ENCODE results near the gene FER.

FER gene

GRCh38 chr5:109225716-109226625, 478.3 kb downstream of the FER start:
- Histone ChIP-seq H3K27me3 (no peaks in the 10 kb centered on the region), H3K36me3 (no peaks in the 10 kb centered on the region), H3K4me1 (peaks cover 2% of the 10 kb centered on the region; the same call in 1 of the 2 replicates), H3K4me3 (ENCODE audit: low read depth, low read length) (no peak overlapping the region), H3K9me3 (no peaks in the 10 kb centered on the region)
- DNase-seq = no peak
- TF ChIP-seq CTCF (IDR thresholded peaks at IDR 0.05; ENCODE audit: low read depth, low read length) = no peak

GRCh38 chr5:109230369-109230768, 482.7 kb downstream of the FER start:
- Histone ChIP-seq H3K4me1 (no peaks in the 10 kb centered on the region), H3K27me3 (no peaks in the 10 kb centered on the region), H3K4me3 (ENCODE audit: low read depth, low read length) (no peak overlapping the region), H3K36me3 (no peaks in the 10 kb centered on the region), H3K9me3 (no peaks in the 10 kb centered on the region)
- TF ChIP-seq CTCF (IDR thresholded peaks at IDR 0.05; ENCODE audit: low read depth, low read length) = no peak
- no peak for DNase-seq

- no peak overlapping the region for H3K4me3 ChIP-seq (ENCODE audit: low read depth, low read length)
- no peaks in the 10 kb centered on the region for H3K27me3 ChIP-seq
- H3K36me3 ChIP-seq = no peaks in the 10 kb centered on the region
- DNase-seq = no peak
- H3K9me3 ChIP-seq = no peaks in the 10 kb centered on the region
- no peaks in the 10 kb centered on the region for H3K4me1 ChIP-seq
- TF ChIP-seq CTCF (IDR thresholded peaks at IDR 0.05; ENCODE audit: low read depth, low read length) = no peak
Measured at GRCh38 chr5:109231331-109231730, 483.6 kb downstream of the FER start.

- no peaks in the 10 kb centered on the region for H3K36me3 ChIP-seq
- no peaks in the 10 kb centered on the region for H3K9me3 ChIP-seq
- DNase-seq = no peak
- H3K4me1 ChIP-seq = no peaks in the 10 kb centered on the region
- no peaks in the 10 kb centered on the region for H3K27me3 ChIP-seq
- TF ChIP-seq CTCF (IDR thresholded peaks at IDR 0.05; ENCODE audit: low read depth, low read length) = no peak
- H3K4me3 ChIP-seq (ENCODE audit: low read depth, low read length) = no peak overlapping the region
Measured at GRCh38 chr5:109234381-109234780, 486.7 kb downstream of the FER start.

- no peaks in the 10 kb centered on the region for H3K36me3 ChIP-seq
- TF ChIP-seq CTCF (IDR thresholded peaks at IDR 0.05; ENCODE audit: low read depth, low read length) = no peak
- no peaks in the 10 kb centered on the region for H3K9me3 ChIP-seq
- no peaks in the 10 kb centered on the region for H3K27me3 ChIP-seq
- DNase-seq = no peak
- no peak overlapping the region for H3K4me3 ChIP-seq (ENCODE audit: low read depth, low read length)
- H3K4me1 ChIP-seq = no peaks in the 10 kb centered on the region
Measured at GRCh38 chr5:109239456-109239855, 491.8 kb downstream of the FER start.

- Histone ChIP-seq H3K36me3 (no peaks in the 10 kb centered on the region), H3K9me3 (no peaks in the 10 kb centered on the region), H3K4me1 (no peaks in the 10 kb centered on the region), H3K27me3 (no peaks in the 10 kb centered on the region), H3K4me3 (ENCODE audit: low read depth, low read length) (no peak overlapping the region)
- no peak for TF ChIP-seq CTCF (IDR thresholded peaks at IDR 0.05; ENCODE audit: low read depth, low read length)
- no peak for DNase-seq
Measured at GRCh38 chr5:109242518-109242917, 494.8 kb downstream of the FER start.

Data from BE2C (cell line).